ENCODE measurements around the gene MRPS2.
"Not testable (repeated sequence)": the region's sequence is repeated elsewhere in the genome, so short reads cannot be mapped to it uniquely, and the experiment has no call there.

MRPS2 gene

DNA sequence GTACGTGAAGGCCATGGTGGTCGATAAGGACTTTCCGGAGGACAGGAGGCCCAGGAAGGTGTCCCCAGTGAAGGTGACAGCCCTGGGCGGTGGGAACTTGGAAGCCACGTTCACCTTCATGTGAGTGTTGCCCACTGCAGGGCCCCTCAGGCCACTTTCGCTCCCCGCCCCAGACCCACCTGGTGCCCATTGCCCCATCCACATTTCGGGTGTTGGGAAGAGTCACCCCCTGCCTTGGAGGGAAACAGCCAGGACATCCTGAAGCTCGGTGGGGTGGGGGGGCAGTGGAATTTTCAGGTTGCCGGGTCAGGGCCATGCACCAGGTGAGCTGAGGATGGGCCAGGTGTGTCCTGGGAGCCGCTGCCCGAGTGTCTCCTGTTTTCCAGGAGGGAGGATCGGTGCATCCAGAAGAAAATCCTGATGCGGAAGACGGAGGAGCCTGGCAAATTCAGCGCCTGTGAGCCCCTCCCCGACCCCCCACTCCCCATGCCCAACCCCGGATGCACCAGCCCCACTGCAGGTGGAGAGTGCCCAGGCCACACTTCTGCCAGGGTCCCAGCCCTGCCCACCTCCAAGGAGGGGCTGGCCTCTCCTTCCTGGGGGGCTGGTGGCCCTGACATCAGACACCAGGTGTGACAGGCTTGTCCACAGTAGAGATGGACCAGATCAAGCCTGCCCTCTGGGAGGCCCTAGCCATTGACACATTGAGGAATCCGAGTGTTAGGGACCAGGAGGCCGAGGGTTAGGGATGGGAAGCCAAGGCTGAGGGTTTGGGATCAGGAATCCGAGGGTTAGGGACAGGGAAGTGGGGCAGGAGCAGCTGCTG is 46.5 kb downstream of the MRPS2 start:
- not testable (repeated sequence) for H3K4me3 ChIP-seq (ENCODE audit: low read length); H3K9me3 ChIP-seq (ENCODE audit: low read length); H3K4me1 ChIP-seq (ENCODE audit: insufficient read depth, low read length); H3K36me3 ChIP-seq (ENCODE audit: insufficient read depth, low read length); H2AFZ ChIP-seq (ENCODE audit: low read depth, low read length)
- H3K27me3 ChIP-seq (ENCODE audit: insufficient read depth, low read length), result peaks cover 22% of the 10 kb centered on the region

GRCh38 chr9:135547756-135548736 is 47.6 kb downstream of the MRPS2 start:
- no peaks in the 10 kb centered on the region for H3K36me3 ChIP-seq (ENCODE audit: insufficient read depth, low read length)

GRCh38 chr9:135549478-135550343 is 49.2 kb downstream of the MRPS2 start:
- H2AFZ ChIP-seq (ENCODE audit: low read depth, low read length); H3K9me3 ChIP-seq (ENCODE audit: low read length); H3K4me3 ChIP-seq (ENCODE audit: low read length): not testable (repeated sequence)

More at GRCh38 chr9:135547756-135548736, 47.6 kb downstream of the MRPS2 start:
- no peaks in the 10 kb centered on the region for H3K9me3 ChIP-seq (ENCODE audit: low read length)
- no peaks in the 10 kb centered on the region for H3K4me1 ChIP-seq (ENCODE audit: insufficient read depth, low read length)
- no peak overlapping the region for H3K4me3 ChIP-seq (ENCODE audit: low read length)
- peaks cover 22% of the 10 kb centered on the region for H3K27me3 ChIP-seq (ENCODE audit: insufficient read depth, low read length)
- no peak overlapping the region for H2AFZ ChIP-seq (ENCODE audit: low read depth, low read length)

GRCh38 chr9:135550344-135550918 is 49.9 kb downstream of the MRPS2 start:
- no peaks in the 10 kb centered on the region for H3K9me3 ChIP-seq (ENCODE audit: low read length)
- H2AFZ ChIP-seq (ENCODE audit: low read depth, low read length), result no peak overlapping the region
- no peaks in the 10 kb centered on the region for H3K36me3 ChIP-seq (ENCODE audit: insufficient read depth, low read length)
- H3K4me1 ChIP-seq (ENCODE audit: insufficient read depth, low read length), result no peaks in the 10 kb centered on the region
- no peak overlapping the region for H3K4me3 ChIP-seq (ENCODE audit: low read length)
- peaks cover 20% of the 10 kb centered on the region for H3K27me3 ChIP-seq (ENCODE audit: insufficient read depth, low read length)

More at GRCh38 chr9:135549478-135550343, 49.2 kb downstream of the MRPS2 start:
- H3K4me1 ChIP-seq (ENCODE audit: insufficient read depth, low read length); H3K36me3 ChIP-seq (ENCODE audit: insufficient read depth, low read length): not testable (repeated sequence)
- peaks cover 22% of the 10 kb centered on the region for H3K27me3 ChIP-seq (ENCODE audit: insufficient read depth, low read length)

- no peak overlapping the region for H3K4me3 ChIP-seq (ENCODE audit: low read length)
- no peak overlapping the region for H2AFZ ChIP-seq (ENCODE audit: low read depth, low read length)
- no peaks in the 10 kb centered on the region for H3K4me1 ChIP-seq (ENCODE audit: insufficient read depth, low read length)
- H3K36me3 ChIP-seq (ENCODE audit: insufficient read depth, low read length), result no peaks in the 10 kb centered on the region
- peaks cover 20% of the 10 kb centered on the region for H3K27me3 ChIP-seq (ENCODE audit: insufficient read depth, low read length)
- no peaks in the 10 kb centered on the region for H3K9me3 ChIP-seq (ENCODE audit: low read length)
Observed at GRCh38 chr9:135551031-135551430, 50.5 kb downstream of the MRPS2 start.

DNA sequence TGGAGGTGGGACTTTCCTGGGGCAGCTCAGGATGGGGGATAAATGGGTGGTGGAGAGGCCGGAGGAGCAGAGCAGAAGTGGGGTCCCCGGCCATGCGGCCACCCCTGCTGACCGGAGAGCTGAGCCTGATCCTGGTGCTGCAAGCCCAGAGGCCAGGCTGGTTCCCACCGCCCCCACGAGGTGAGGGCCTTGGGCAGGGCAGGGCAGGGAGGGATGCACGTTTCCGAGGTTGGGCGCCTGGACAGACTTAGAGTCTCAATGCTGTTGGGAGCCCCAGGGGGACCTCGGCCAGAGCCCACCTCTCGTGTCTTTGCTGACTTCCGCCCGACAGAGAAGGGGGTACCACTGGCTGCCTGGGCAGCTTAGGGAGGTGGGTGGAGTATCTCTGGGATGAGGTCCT is 51.0 kb downstream of the MRPS2 start:
- Histone ChIP-seq H2AFZ (ENCODE audit: low read depth, low read length) (no peak overlapping the region), H3K9me3 (ENCODE audit: low read length) (no peaks in the 10 kb centered on the region), H3K4me1 (ENCODE audit: insufficient read depth, low read length) (no peaks in the 10 kb centered on the region), H3K36me3 (ENCODE audit: insufficient read depth, low read length) (no peaks in the 10 kb centered on the region), H3K4me3 (ENCODE audit: low read length) (no peak overlapping the region), H3K27me3 (ENCODE audit: insufficient read depth, low read length) (peaks cover 20% of the 10 kb centered on the region)

DNA sequence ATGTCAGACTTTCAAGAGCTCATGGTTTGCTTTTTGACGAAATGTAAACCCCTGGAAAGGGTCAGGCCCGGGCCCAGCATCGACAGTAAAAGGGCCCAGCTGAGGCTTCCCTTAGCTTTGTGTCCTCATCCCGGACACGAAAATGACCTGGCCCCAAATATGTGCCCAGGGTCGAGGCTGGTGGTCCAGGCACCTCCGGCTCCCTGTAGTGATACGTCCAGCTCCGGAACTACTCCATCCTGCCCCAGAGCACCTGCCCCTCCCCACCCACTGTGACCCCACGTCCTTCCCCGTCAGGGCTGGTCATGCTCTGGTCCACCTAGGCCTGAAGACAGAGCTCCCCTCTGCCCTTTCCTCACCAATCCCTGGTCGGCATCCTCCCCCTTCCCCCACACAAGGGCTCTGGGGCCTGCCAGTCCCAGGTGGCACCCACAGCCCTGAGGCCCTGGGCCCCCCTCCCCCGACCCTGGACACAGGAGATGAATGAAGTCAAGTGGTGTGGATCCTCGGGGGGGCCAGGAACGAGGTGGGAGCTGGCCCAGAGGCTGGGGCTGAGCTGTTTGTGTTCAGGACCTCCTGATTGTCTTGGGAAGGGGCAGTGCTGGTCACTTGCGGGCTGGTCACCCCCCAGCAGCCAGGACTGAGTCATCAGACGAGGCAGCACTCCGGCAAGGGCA is 51.7 kb downstream of the MRPS2 start:
- H2AFZ ChIP-seq (ENCODE audit: low read depth, low read length), result no peak overlapping the region
- H3K36me3 ChIP-seq (ENCODE audit: insufficient read depth, low read length), result no peaks in the 10 kb centered on the region
- no peaks in the 10 kb centered on the region for H3K4me1 ChIP-seq (ENCODE audit: insufficient read depth, low read length)
- no peak overlapping the region for H3K4me3 ChIP-seq (ENCODE audit: low read length)
- no peaks in the 10 kb centered on the region for H3K9me3 ChIP-seq (ENCODE audit: low read length)
- H3K27me3 ChIP-seq (ENCODE audit: insufficient read depth, low read length), result peaks cover 20% of the 10 kb centered on the region

- Histone ChIP-seq H2AFZ (ENCODE audit: low read depth, low read length) (no peak overlapping the region), H3K27me3 (ENCODE audit: insufficient read depth, low read length) (peaks cover 14% of the 10 kb centered on the region), H3K9me3 (ENCODE audit: low read length) (no peaks in the 10 kb centered on the region), H3K36me3 (ENCODE audit: insufficient read depth, low read length) (no peaks in the 10 kb centered on the region), H3K4me1 (ENCODE audit: insufficient read depth, low read length) (no peaks in the 10 kb centered on the region), H3K4me3 (ENCODE audit: low read length) (no peak overlapping the region)
Observed at GRCh38 chr9:135552698-135553171, 52.3 kb downstream of the MRPS2 start.

Data from neuron (in vitro differentiated cells).